Measurements from ENCODE around the gene KCNH4. TPM values are rescaled to one million over a fixed set of nuclear protein-coding genes. Genes with fewer than 3 reads are reported as not detected.

The KCNH4 gene
- total and polyA plus RNA-seq, 9 of the 15 experiments (the other 6 are each of a cell fraction or from before 2014, with no cell fraction given) = 0.10 to 1.8 (median 0.50) TPM

DNA sequence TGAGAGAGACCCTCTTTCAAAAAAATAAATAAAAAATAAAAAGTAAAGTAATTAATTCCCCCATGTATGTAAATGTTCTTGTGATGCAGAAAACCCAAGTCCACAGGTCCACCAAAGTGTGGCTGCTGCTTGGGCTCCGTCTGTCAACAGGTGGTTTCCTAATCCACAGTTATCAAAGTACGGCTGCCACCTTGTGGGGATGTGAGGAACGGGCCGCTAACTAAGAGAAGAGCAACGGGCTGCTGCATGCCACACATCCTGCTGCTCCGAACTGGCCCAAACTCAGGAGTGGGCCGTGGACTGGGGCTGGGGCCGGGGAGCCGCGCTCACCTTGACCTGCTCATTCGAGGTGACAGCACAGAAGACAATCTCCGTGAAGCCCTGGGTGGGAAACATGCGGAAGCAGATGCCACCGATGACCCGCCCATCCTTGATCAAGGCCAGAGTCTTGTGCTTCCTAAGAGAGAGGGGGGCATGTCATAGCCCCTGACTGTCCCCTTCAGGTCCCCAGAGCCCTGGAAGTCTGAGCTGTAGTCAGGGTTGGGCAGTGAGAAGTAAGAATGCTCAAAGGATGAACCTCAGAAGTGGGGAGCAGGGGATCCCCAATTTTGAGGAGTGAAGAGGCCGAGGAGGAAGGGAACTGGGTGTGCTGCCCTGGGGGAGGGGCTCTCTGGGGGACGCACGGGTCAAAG is 64.1 kb downstream of the KCNH4 start:
- Histone ChIP-seq H3K4me1 (replicated peaks in 1 of 2; ENCODE audit: control insufficient read depth in 2 of 2, insufficient read depth in 2 of 2, low read length in 2 of 2) (peaks cover 18 to 55% of the 10 kb centered on the region in 2 experiments), H3K79me2 (ENCODE audit: control insufficient read depth, insufficient read depth, low read length) (peaks cover 10% of the 10 kb centered on the region; the same call in 2 of the 3 replicates), H3K27me3 (ENCODE audit: control insufficient read depth in 2 of 2, insufficient read depth in 2 of 2, low read length in 2 of 2) (no peaks in the 10 kb centered on the region), H3K4me3 (no peak overlapping the region), H3K4me2 (ENCODE audit: insufficient read depth, low read length) (no peak overlapping the region), H4K20me1 (replicated peaks; ENCODE audit: control insufficient read depth, insufficient read depth, low read length) (no peaks in the 10 kb centered on the region), H3K27ac (ENCODE audit: extremely low read depth, low read depth, low read length) (no peak overlapping the region), H2AFZ (ENCODE audit: low read depth, low read length) (no peak overlapping the region), H3K9ac (ENCODE audit: insufficient read depth in 1 of 2, low read depth in 2 of 2, low read length in 2 of 2) (no peak overlapping the region), H3K9me1 (ENCODE audit: control insufficient read depth, insufficient read depth, low read length) (no peaks in the 10 kb centered on the region), H3K36me3 (ENCODE audit: control insufficient read depth, insufficient read depth, low read length) (peaks cover 65% of the 10 kb centered on the region; the same call in 2 of the 3 replicates), H3K9me3 (replicated peaks; ENCODE audit: control insufficient read depth, insufficient read depth, low read depth, low read length) (no peaks in the 10 kb centered on the region)
- in situ Hi-C loops (cut with MboI) (loop anchor here (25.0 kb wide), 1 partner anchor 380 kb away; the partner anchor contains the start of gene HAP1), intact Hi-C loops (cut with micrococcal nuclease) (loop anchor here (1.0 to 2.0 kb wide), 3 partner anchors 50 to 154 kb away; no protein-coding TSS in a partner anchor)
- no TSS peak for BruUV-seq (replicated peaks)
- DNase-seq (ENCODE audit: extremely low read depth in 1 of 4, low spot score in 3 of 4) = peak; percentile 56 to 86 (median 66)
- FAIRE-seq = peak; percentile 98
- ChIA-PET CTCF (ENCODE audit: low intra/inter-chr PET ratio) (interaction anchor here (0.5 to 2.4 kb wide), 7 partner anchors 48 to 154 kb away, joined by 3 to 29 read pairs (median 6); no protein-coding TSS in a partner anchor), POLR2A (no interaction called here)
- 33% methylated on average over 16 of the region's 18 CpGs for WGBS (ENCODE audit: insufficient coverage, low coverage, missing lambda C conversion rate)
- peak; percentile 51 for ATAC-seq
- TF ChIP-seq, protein P1, sequence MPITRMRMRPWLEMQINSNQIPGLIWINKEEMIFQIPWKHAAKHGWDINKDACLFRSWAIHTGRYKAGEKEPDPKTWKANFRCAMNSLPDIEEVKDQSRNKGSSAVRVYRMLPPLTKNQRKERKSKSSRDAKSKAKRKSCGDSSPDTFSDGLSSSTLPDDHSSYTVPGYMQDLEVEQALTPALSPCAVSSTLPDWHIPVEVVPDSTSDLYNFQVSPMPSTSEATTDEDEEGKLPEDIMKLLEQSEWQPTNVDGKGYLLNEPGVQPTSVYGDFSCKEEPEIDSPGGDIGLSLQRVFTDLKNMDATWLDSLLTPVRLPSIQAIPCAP (CRISPR knock-in tag; IDR thresholded peaks at IDR 0.05; ENCODE audit: borderline replicate concordance) = no peak
- TF ChIP-seq ZNF282 (CRISPR knock-in tag; IDR thresholded peaks at IDR 0.05) = no peak
- TF ChIP-seq ZNF12 (CRISPR knock-in tag; IDR thresholded peaks at IDR 0.05) = no peak
- TF ChIP-seq, protein P2, sequence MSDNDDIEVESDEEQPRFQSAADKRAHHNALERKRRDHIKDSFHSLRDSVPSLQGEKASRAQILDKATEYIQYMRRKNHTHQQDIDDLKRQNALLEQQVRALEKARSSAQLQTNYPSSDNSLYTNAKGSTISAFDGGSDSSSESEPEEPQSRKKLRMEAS (CRISPR knock-in tag; IDR thresholded peaks at IDR 0.05) = no peak
- peak in 1 of 2 experiments; percentile 46; a peak in 1 of 4 replicates for TF ChIP-seq RCOR1 (IDR thresholded peaks at IDR 0.05; ENCODE audit: borderline replicate concordance in 1 of 2, low read depth in 2 of 2, low read length in 2 of 2)
- no peak for TF ChIP-seq SMAD1 (IDR thresholded peaks at IDR 0.05; ENCODE audit: low read depth, low read length, partially characterized antibody)
- peak; percentile 71 for TF ChIP-seq CC2D1A (IDR thresholded peaks at IDR 0.05)
- TF ChIP-seq ARID1B (IDR thresholded peaks at IDR 0.05) = no peak
- TF ChIP-seq, protein P3, sequence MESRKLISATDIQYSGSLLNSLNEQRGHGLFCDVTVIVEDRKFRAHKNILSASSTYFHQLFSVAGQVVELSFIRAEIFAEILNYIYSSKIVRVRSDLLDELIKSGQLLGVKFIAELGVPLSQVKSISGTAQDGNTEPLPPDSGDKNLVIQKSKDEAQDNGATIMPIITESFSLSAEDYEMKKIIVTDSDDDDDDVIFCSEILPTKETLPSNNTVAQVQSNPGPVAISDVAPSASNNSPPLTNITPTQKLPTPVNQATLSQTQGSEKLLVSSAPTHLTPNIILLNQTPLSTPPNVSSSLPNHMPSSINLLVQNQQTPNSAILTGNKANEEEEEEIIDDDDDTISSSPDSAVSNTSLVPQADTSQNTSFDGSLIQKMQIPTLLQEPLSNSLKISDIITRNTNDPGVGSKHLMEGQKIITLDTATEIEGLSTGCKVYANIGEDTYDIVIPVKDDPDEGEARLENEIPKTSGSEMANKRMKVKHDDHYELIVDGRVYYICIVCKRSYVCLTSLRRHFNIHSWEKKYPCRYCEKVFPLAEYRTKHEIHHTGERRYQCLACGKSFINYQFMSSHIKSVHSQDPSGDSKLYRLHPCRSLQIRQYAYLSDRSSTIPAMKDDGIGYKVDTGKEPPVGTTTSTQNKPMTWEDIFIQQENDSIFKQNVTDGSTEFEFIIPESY (CRISPR knock-in tag; IDR thresholded peaks at IDR 0.05) = peak; percentile 10; the same call in 1 of the 2 replicates
- no peak for TF ChIP-seq WHSC1 (IDR thresholded peaks at IDR 0.05; ENCODE audit: low read length)
- TF ChIP-seq GABPB1 (CRISPR knock-in tag; IDR thresholded peaks at IDR 0.05) = peak; percentile 48; the same call in 1 of the 2 replicates
- no peak for TF ChIP-seq HNRNPLL (IDR thresholded peaks at IDR 0.05; ENCODE audit: low read depth, low read length, poor library complexity, severe bottlenecking)
- TF ChIP-seq POLR3A (IDR thresholded peaks at IDR 0.05; ENCODE audit: borderline replicate concordance, extremely low read depth, insufficient read depth, insufficient read length) = no peak
- TF ChIP-seq NCOA6 (IDR thresholded peaks at IDR 0.05) = no peak
- TF ChIP-seq CHD1 (IDR thresholded peaks at IDR 0.05; ENCODE audit: low read length) = no peak
- no peak for TF ChIP-seq ZNF778 (CRISPR knock-in tag; IDR thresholded peaks at IDR 0.05)

All from K562 (cell line).